Prostate gland (tissue), 2 donors: ENCODE measurements around the gene RTN4RL2.

Source experiments
- CTCF ChIP-seq, 4 experiments: fragments of 200-600 bp in 2 of 4; fragments of 450-650 bp in 2 of 4; sonication (generic) in 2 of 4; IDR thresholded peaks; 1 replicate in 3 of 4; 2 replicates in 1 of 4; pipeline ENCODE4 v1.5.1; 2016 to 2019; ENCODE audit warnings: antibody characterized with exemption in 4 of 4, mild to moderate bottlenecking in 2 of 4, moderate library complexity in 2 of 4
- POLR2A ChIP-seq: fragments of 450-650 bp; IDR thresholded peaks from one replicate; pipeline ENCODE4 v1.6.1; 2016; ENCODE audit warnings: antibody characterized with exemption, mild to moderate bottlenecking
- POLR2AphosphoS5 ChIP-seq: sonication (generic); formaldehyde crosslinking; IDR thresholded peaks from one replicate; pipeline ENCODE4 v1.6.1; 2017; ENCODE audit warnings: antibody characterized with exemption

GRCh38 chr11:57429946-57430345 lies 30.4 kb upstream of the RTN4RL2 start:
- TF ChIP-seq POLR2AphosphoS5 (no peak), CTCF (IDR thresholded peaks at IDR 0.05) (no peak), POLR2A (no peak)
